Neural crest cell (in vitro differentiated cells): ENCODE measurements around the gene ZDHHC4. TPM values are rescaled to one million over a fixed set of nuclear protein-coding genes. Genes with fewer than 3 reads are reported as not detected.
"Not testable (repeated sequence)": the region's sequence is repeated elsewhere in the genome, so short reads cannot be mapped to it uniquely, and the experiment has no call there.

Source experiments
- DNase-seq: peaks from one replicate; pipeline ENCODE4 v3.0.0; 2021; ENCODE audit warnings: low read depth, mixed read lengths, low spot score
- H3K27ac Mint-ChIP-seq: one replicate; pipeline ENCODE4 v1.8.0; 2021; ENCODE audit warnings: mild to moderate bottlenecking, mixed read lengths; ENCODE audit not compliant: unreplicated experiment
- H3K27me3 Mint-ChIP-seq: 2 replicates; pipeline ENCODE4 v1.8.0; 2021; ENCODE audit warnings: low read depth, mild to moderate bottlenecking, mixed read lengths
- H3K36me3 Mint-ChIP-seq: 2 replicates; pipeline ENCODE4 v1.8.0; 2021; ENCODE audit warnings: low read depth, mild to moderate bottlenecking, mixed read lengths
- H3K4me1 Mint-ChIP-seq: 2 replicates; pipeline ENCODE4 v1.8.0; 2021; ENCODE audit warnings: mixed read lengths
- H3K4me3 Mint-ChIP-seq: one replicate; pipeline ENCODE4 v1.8.0; 2021; ENCODE audit warnings: mild to moderate bottlenecking, mixed read lengths
- H3K9me3 Mint-ChIP-seq: 2 replicates; pipeline ENCODE4 v1.8.0; 2021; ENCODE audit warnings: mixed read lengths
- total RNA-seq: library from RNA; stranded (reverse); gene quantifications from 2 replicates; pipeline ENCODE4 v1.2.1, GENCODE V29; 2021
- TF ChIP-seq, protein P1 (sequence below): fragments of 200-600 bp; sonication (generic); conservative IDR thresholded peaks from 2 replicates; pipeline ENCODE4 v1.5.0; 2021; ENCODE audit warnings: antibody characterized with exemption, mild to moderate bottlenecking

The ZDHHC4 gene
- total RNA-seq, 1 donor from 2014 or later = 78.6 TPM

- Mint-ChIP-seq H3K9me3 (no peaks in the 10 kb centered on the region), H3K36me3 (peaks cover 4% of the 10 kb centered on the region), H3K27me3 (peaks cover 2% of the 10 kb centered on the region), H3K27ac (peak overlapping the region; percentile 4), H3K4me1 (peaks cover 19% of the 10 kb centered on the region), H3K4me3 (peak overlapping the region; percentile 82)
- TF ChIP-seq, protein P1, sequence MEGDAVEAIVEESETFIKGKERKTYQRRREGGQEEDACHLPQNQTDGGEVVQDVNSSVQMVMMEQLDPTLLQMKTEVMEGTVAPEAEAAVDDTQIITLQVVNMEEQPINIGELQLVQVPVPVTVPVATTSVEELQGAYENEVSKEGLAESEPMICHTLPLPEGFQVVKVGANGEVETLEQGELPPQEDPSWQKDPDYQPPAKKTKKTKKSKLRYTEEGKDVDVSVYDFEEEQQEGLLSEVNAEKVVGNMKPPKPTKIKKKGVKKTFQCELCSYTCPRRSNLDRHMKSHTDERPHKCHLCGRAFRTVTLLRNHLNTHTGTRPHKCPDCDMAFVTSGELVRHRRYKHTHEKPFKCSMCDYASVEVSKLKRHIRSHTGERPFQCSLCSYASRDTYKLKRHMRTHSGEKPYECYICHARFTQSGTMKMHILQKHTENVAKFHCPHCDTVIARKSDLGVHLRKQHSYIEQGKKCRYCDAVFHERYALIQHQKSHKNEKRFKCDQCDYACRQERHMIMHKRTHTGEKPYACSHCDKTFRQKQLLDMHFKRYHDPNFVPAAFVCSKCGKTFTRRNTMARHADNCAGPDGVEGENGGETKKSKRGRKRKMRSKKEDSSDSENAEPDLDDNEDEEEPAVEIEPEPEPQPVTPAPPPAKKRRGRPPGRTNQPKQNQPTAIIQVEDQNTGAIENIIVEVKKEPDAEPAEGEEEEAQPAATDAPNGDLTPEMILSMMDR = no peak
- no peak for DNase-seq
Observed at GRCh38 chr7:6576024-6576866, 1.0 kb upstream of the ZDHHC4 start.

GRCh38 chr7:6576867-6577368 lies 336 bp upstream of the ZDHHC4 start:
- H3K27me3 Mint-ChIP-seq, H3K36me3 Mint-ChIP-seq, H3K27ac Mint-ChIP-seq, H3K9me3 Mint-ChIP-seq, DNase-seq: not testable (repeated sequence)
- Mint-ChIP-seq H3K4me3 (peak overlapping the region; percentile 94), H3K4me1 (peaks cover 19% of the 10 kb centered on the region)

- peak overlapping the region; percentile 94 for H3K4me3 Mint-ChIP-seq
- H3K9me3 Mint-ChIP-seq = no peaks in the 10 kb centered on the region
- TF ChIP-seq, protein P1 = no peak
- H3K4me1 Mint-ChIP-seq = peaks cover 19% of the 10 kb centered on the region
- no peaks in the 10 kb centered on the region for H3K27me3 Mint-ChIP-seq
- H3K27ac Mint-ChIP-seq = peak overlapping the region; percentile 97
- peaks cover 6% of the 10 kb centered on the region for H3K36me3 Mint-ChIP-seq
- no peak for DNase-seq
Observed at GRCh38 chr7:6578114-6579084, 1.1 kb downstream of the ZDHHC4 start.

DNA sequence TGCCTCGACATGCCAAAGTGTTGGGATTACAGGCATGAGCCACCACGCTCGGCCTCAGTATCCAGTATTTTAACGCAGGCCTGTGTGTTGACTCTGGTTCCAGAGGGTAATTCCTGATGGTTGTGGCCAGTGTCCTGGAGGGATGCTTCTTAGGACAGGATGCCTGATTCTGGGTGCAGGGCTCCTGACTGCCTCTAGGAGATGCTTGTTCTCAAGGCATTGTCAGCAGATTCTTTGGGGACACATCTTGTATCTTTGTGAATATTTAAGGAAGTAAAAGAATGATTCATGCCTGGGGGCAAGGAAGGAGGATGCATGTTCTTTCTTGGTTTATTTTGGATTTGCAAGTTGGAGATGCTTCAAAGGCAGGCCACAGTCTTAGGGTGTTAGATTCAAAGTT lies 2.2 kb downstream of the ZDHHC4 start:
- DNase-seq = no peak
- no peaks in the 10 kb centered on the region for H3K27me3 Mint-ChIP-seq
- H3K9me3 Mint-ChIP-seq = no peaks in the 10 kb centered on the region
- H3K4me3 Mint-ChIP-seq = peak overlapping the region; percentile 94
- H3K27ac Mint-ChIP-seq = no peak overlapping the region
- TF ChIP-seq, protein P1 = peak; percentile 29
- peaks cover 6% of the 10 kb centered on the region for H3K36me3 Mint-ChIP-seq
- peaks cover 19% of the 10 kb centered on the region for H3K4me1 Mint-ChIP-seq

DNA sequence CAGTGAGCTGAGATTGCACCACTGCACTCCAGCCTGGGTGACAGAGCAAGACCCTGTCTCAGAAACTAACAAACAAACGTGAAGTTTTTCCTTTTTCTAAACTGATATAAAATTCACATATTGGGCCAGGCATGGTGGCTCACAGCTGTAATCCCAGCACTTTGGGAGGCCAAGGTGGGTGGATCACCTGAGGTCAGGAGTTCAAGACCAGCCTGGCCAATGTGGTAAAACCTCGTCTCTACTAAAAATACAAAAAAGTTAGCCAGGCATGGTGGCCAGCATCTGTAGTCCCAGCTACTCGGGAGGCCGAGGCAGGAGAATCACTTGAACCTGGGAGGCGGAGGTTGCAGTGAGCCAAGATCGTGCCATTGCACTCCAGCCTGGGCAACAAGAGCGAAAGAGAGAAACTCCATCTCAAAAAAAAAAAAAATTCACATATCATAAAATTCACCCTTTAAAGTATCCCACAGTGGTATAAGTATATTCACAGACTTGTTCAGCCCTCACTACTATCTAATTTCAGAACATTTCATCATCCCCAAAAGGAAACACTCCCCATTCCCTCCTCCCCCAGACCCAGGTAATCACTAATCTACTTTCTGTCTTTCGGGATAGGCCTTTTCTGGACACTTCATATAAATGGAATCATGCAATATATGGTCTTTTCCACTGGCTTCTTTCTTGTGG lies 8.6 kb downstream of the ZDHHC4 start:
- peak overlapping the region; percentile 42 for H3K4me3 Mint-ChIP-seq
- not testable (repeated sequence) for H3K9me3 Mint-ChIP-seq, DNase-seq, H3K27me3 Mint-ChIP-seq, H3K27ac Mint-ChIP-seq
- H3K4me1 Mint-ChIP-seq = peaks cover 14% of the 10 kb centered on the region
- peaks cover 16% of the 10 kb centered on the region for H3K36me3 Mint-ChIP-seq

DNA sequence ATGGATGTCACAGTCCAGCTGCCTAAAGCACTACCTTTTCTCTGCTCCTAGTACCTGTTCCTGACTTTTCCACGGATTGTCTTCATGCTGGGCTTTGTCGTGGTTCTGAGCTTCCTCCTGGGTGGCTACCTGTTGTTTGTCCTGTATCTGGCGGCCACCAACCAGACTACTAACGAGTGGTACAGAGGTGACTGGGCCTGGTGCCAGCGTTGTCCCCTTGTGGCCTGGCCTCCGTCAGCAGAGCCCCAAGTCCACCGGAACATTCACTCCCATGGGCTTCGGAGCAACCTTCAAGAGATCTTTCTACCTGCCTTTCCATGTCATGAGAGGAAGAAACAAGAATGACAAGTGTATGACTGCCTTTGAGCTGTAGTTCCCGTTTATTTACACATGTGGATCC lies 11.3 kb downstream of the ZDHHC4 start:
- H3K27ac Mint-ChIP-seq = peak overlapping the region; percentile 81
- TF ChIP-seq, protein P1 = no peak
- no peaks in the 10 kb centered on the region for H3K9me3 Mint-ChIP-seq
- peak overlapping the region; percentile 85 for H3K4me3 Mint-ChIP-seq
- peaks cover 17% of the 10 kb centered on the region for H3K4me1 Mint-ChIP-seq
- H3K27me3 Mint-ChIP-seq = no peaks in the 10 kb centered on the region
- no peak for DNase-seq
- H3K36me3 Mint-ChIP-seq = peaks cover 14% of the 10 kb centered on the region
